NCI-H748 (cell line): Measurements from ENCODE around the gene LBH.

Experiments used
- DNase-seq: peaks from one replicate; lab custom pipeline; 2025; ENCODE audit not compliant: unreplicated experiment; lab: John Stamatoyannopoulos, UW

Gene LBH

DNA sequence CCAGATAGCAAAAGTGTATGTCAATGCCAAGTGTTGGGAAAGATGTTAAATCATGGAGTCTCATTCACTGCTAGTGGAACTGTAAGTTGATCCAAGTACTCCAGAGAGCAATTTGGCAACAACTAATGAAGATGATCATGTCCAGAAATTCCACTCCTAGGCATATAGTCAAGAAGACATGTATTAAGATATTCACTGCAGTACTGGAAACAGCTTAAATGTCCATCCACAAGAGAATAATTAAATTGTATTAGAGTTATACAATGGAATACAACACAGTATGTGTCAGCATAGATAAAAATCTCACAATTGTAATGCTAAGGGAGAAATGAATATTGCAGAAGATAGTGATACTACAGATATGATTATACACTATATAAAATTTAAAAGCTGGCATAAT lies 15.2 kb upstream of the LBH start:
- no peak for DNase-seq

GRCh38 chr2:30217644-30218337 lies 13.5 kb upstream of the LBH start:
- peak; percentile 94 for DNase-seq

- DNase-seq = no peak
These were observed 13.0 kb upstream of the LBH start for GRCh38 chr2:30218338-30218713.

GRCh38 chr2:30218814-30219213 lies 12.5 kb upstream of the LBH start:
- DNase-seq = no peak

DNA sequence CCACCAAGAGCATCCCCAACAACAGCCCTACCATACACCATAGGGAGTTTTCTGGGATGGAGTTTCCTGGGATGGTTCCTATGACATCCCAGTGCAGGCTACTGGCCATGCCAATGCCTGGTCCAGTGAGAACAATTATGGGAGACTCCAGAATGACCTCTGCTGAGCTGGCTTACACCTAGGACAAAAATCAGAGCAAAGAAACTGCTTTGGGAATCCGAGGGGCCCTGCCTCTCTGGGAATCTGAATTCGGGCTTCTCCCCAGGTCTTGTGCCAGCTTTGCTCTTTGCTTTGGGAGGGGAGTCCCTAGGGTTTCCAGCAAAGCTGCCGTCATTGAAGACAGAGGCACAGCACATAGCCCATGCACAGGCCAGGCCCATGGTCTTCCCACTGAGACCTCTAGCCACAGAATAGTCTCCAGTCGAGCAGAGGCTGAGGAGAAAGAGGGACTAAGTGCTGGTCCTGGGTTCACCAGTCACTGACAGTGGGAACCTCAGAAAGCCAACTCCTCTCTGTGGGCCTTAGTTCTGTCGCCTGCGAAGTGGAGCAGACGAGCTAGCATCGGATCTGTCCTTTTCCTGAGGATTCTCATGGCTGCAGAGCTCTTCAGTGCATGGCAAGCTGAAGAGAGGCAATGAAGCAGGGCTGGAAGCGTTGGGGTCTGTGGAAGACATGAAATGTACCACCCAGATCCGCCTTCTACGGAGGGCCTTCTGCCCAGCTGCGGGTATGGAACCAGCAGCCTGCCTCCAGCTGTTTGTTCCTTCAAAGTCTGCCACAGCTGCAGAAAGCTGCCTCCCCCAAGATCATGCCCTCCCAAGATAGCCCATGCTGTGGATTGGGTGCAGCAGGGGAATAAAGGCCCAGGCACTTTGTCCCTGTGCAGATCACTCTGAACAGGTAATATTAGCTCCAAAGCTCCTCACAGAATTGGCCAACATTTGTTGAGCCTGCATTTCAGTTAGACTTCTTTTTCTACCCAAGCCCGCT lies 11.2 kb upstream of the LBH start:
- no peak for DNase-seq

DNA sequence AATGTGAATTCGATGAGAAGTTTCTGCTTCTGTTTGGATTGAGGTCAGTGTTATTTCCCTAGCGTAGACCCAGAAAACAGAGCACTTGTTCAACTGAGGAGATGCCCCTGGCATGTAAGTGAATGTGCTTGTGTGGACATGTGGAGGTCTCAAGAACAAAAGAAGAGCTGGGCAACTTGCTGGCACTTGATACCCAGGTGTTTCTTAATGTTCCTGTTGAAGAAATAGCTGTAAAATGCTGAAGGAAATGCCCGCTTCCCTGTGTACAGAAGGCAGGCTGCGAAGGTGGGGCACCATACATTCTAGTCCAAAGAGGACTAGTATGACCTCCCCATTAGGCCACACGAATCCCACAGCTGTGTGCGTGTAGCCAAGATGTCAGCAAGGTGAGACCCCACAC lies 9.8 kb upstream of the LBH start:
- DNase-seq = no peak

- DNase-seq = no peak
These were observed 9.3 kb upstream of the LBH start for GRCh38 chr2:30222031-30222430.

GRCh38 chr2:30222636-30223360 lies 8.5 kb upstream of the LBH start:
- DNase-seq = no peak

GRCh38 chr2:30223413-30223874 lies 7.9 kb upstream of the LBH start:
- DNase-seq = no peak

GRCh38 chr2:30224151-30224550 lies 7.2 kb upstream of the LBH start:
- DNase-seq = no peak

DNA sequence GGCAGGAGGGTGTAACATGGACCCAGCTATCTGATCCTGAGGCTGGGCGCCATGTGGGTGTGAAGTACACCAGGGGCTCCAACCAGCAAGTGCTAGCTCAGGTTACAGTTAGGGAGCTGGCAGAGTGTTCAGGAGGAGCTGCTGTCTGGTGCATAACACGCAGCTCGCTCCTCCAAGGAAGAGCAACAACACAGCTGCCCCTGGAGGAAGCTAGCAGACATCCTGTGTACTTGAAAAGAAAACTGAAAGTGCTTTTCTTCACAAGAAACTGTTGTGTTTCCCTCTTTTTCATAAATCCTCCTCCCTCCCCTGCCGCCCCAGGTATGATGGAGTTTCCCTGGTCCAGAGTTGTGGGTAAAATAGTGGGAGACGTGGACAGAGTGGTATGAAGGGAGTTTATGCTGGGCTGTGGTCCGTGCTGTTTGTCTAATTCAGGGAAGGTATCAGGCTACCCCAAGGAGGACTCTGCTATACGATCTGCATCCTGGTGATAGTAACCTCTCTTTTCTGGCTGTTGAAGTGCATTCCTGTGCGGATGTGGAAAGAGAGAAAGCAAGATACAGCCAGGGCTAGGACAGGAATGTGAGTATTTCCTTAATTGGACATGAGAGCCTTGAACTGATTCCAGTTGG lies 6.1 kb upstream of the LBH start:
- DNase-seq = peak; percentile 13

- DNase-seq = no peak
These were observed 4.9 kb upstream of the LBH start for GRCh38 chr2:30226144-30227032.

DNA sequence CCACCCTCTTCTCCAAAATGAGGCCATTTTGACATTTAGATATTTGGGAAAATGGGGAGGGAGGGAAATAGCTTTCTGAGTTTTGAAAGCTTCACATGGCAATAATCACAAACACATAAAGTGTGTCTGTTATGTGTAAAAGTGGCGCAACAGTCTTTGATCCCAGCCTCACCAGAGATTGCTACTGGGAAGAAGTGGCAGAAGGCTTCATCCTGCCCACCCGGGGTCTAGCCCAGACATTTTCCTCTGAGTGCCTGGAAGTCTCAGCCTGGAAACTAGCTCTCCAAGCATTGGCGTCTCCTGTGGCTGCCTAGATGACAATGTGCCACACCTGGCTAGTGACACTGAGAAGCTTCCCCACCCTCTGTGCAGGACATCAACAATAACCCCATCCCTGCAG lies 1.7 kb upstream of the LBH start:
- DNase-seq = no peak

DNA sequence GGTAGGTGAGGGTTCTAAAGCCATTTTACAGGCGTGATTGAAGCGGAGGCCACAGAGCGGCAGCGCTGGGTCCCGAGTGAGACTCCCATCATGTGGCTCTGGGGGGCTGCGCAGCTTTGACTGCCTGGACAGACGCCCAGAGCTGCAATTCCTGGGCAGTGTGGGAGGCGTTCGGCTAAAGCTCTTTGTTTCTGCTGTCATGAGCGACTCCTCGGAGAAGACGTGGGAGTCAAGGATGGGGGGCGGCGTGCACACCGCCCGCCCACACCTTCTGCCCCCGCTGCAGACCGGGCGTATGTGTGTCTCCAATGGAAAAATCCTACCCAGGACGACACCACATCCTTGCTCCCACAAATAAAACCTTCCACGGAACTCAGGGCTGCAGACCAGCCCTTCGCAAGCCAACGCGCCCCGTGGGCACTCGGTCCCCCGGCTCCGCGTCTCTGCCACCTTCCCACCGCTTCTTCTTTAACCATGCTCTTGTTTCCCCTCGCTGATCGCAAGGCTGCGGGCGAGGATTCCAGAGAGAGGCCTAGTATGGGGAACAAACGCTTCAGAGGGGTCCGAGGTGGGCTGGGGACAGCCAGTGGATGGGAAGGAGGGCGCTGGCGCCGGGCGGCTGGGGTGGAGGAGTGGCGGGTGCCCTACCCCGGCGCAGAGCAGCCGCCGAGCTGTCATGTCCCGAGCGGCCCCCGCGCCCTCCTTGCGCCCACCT lies 680 bp upstream of the LBH start:
- DNase-seq = peak; percentile 51

GRCh38 chr2:30231996-30232800 lies 864 bp downstream of the LBH start:
- peak; percentile 51 for DNase-seq

GRCh38 chr2:30232801-30233130 lies 1.4 kb downstream of the LBH start:
- no peak for DNase-seq

- no peak for DNase-seq
These were observed 2.1 kb downstream of the LBH start for GRCh38 chr2:30233271-30234009.
